ENCODE results near the gene CDH4. TPM values are rescaled to one million over a fixed set of nuclear protein-coding genes. Genes with fewer than 3 reads are reported as not detected.

CDH4 gene
- total RNA-seq, 1 donor from 2014 or later = 8.9 TPM

- peaks cover 37% of the 10 kb centered on the region for H3K4me1 Mint-ChIP-seq
- H3K4me3 Mint-ChIP-seq = no peak overlapping the region
- H3K27ac Mint-ChIP-seq (ENCODE audit: unreplicated experiment) = no peak overlapping the region
- DNase-seq (ENCODE audit: low read depth, low spot score) = no peak
- peaks cover 11% of the 10 kb centered on the region for H3K36me3 Mint-ChIP-seq (ENCODE audit: low read depth)
- H3K9me3 Mint-ChIP-seq = peaks cover 3% of the 10 kb centered on the region
- no peaks in the 10 kb centered on the region for H3K27me3 Mint-ChIP-seq (ENCODE audit: low read depth)
- no peak for TF ChIP-seq CTCF (conservative IDR thresholded peaks at IDR 0.05)
Measured at GRCh38 chr20:61499859-61500554, 247.9 kb downstream of the CDH4 start.

- peaks cover 11% of the 10 kb centered on the region for H3K36me3 Mint-ChIP-seq (ENCODE audit: low read depth)
- H3K9me3 Mint-ChIP-seq = peaks cover 3% of the 10 kb centered on the region
- no peak for DNase-seq (ENCODE audit: low read depth, low spot score)
- TF ChIP-seq CTCF (conservative IDR thresholded peaks at IDR 0.05) = no peak
- peak overlapping the region; percentile 24 for H3K27ac Mint-ChIP-seq (ENCODE audit: unreplicated experiment)
- peaks cover 40% of the 10 kb centered on the region for H3K4me1 Mint-ChIP-seq
- no peak overlapping the region for H3K4me3 Mint-ChIP-seq
- no peaks in the 10 kb centered on the region for H3K27me3 Mint-ChIP-seq (ENCODE audit: low read depth)
Measured at GRCh38 chr20:61500791-61501321, 248.8 kb downstream of the CDH4 start.

DNA sequence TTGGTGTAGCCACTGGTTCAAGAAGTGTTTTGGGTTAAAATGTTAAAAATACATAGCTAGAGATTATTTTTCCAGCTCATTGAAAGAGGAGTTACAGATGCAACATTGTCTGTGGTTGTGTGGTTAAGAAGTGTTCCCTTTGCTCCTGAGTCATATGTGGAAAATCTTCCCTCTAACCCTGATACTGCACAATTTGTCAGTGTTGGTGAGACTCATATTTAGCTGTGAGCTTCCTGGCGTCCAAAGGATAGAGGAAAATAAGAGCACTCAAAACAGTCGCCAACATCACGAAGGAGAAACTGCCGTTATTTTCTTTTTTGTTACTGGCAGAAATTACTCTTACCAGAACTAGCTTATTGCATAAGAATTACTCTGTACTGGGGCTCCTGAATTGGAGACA lies 250.4 kb downstream of the CDH4 start:
- peaks cover 27% of the 10 kb centered on the region for H3K4me1 Mint-ChIP-seq
- H3K27ac Mint-ChIP-seq (ENCODE audit: unreplicated experiment) = no peak overlapping the region
- peaks cover 11% of the 10 kb centered on the region for H3K36me3 Mint-ChIP-seq (ENCODE audit: low read depth)
- TF ChIP-seq CTCF (conservative IDR thresholded peaks at IDR 0.05) = no peak
- no peak overlapping the region for H3K4me3 Mint-ChIP-seq
- no peaks in the 10 kb centered on the region for H3K27me3 Mint-ChIP-seq (ENCODE audit: low read depth)
- H3K9me3 Mint-ChIP-seq = peaks cover 3% of the 10 kb centered on the region
- no peak for DNase-seq (ENCODE audit: low read depth, low spot score)

DNA sequence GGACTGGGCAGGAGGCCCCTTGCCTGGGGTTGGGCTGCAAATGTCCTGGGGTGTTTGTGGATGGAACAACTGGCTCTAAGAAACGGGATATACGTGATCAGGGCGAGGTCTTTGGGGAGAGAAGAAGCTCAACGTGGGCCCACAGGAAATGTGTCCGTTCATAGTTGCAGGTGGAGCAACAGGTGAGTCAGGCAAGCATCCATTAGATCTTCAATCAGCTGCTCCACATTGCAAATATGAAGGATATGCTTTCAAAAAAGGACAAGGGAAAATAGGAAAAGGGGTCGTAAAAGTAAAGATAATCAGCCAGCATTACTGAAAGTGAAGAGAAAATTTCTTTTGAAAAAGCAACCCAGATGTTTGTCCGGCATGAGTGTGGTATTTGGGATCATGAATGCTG lies 251.0 kb downstream of the CDH4 start:
- no peak for DNase-seq (ENCODE audit: low read depth, low spot score)
- Mint-ChIP-seq H3K4me3 (no peak overlapping the region), H3K9me3 (peaks cover 3% of the 10 kb centered on the region), H3K4me1 (peaks cover 27% of the 10 kb centered on the region), H3K36me3 (ENCODE audit: low read depth) (peaks cover 11% of the 10 kb centered on the region), H3K27me3 (ENCODE audit: low read depth) (no peaks in the 10 kb centered on the region), H3K27ac (ENCODE audit: unreplicated experiment) (no peak overlapping the region)
- TF ChIP-seq CTCF (conservative IDR thresholded peaks at IDR 0.05) = no peak

DNA sequence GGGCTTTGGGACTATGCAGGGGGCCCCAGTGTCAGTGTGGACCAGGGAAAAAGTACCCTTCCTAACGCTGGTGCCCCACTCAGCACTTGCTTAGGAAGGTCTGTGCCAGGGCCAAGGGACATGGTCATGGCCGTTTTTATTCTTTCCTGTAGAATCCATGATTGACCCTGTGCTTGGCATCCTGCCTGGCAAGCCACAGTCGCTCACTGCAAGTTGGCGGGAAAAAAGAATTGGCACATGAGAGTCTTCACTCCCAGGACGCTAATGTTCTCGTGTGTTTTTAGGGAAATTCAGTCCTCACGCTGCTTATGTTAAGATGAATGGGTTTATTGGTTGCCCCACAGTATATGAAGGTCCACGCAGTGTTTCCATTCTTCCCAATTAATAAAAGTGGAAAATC lies 253.4 kb downstream of the CDH4 start:
- peaks cover 11% of the 10 kb centered on the region for H3K36me3 Mint-ChIP-seq (ENCODE audit: low read depth)
- H3K27ac Mint-ChIP-seq (ENCODE audit: unreplicated experiment) = no peak overlapping the region
- TF ChIP-seq CTCF (conservative IDR thresholded peaks at IDR 0.05) = no peak
- H3K9me3 Mint-ChIP-seq = peaks cover 3% of the 10 kb centered on the region
- no peak overlapping the region for H3K4me3 Mint-ChIP-seq
- H3K4me1 Mint-ChIP-seq = peaks cover 19% of the 10 kb centered on the region
- no peak for DNase-seq (ENCODE audit: low read depth, low spot score)
- peaks cover 3% of the 10 kb centered on the region for H3K27me3 Mint-ChIP-seq (ENCODE audit: low read depth)

All from neural crest cell (in vitro differentiated cells).